Hepatic stellate cell (primary cell): Measurements from ENCODE around the gene MUS81.
"Not testable (repeated sequence)": the region's sequence is repeated elsewhere in the genome, so short reads cannot be mapped to it uniquely, and the experiment has no call there.

Source experiments
- DNase-seq: peaks from one replicate; pipeline ENCODE4 v3.0.0; 2011; ENCODE audit warnings: low spot score

The MUS81 gene, protein sequence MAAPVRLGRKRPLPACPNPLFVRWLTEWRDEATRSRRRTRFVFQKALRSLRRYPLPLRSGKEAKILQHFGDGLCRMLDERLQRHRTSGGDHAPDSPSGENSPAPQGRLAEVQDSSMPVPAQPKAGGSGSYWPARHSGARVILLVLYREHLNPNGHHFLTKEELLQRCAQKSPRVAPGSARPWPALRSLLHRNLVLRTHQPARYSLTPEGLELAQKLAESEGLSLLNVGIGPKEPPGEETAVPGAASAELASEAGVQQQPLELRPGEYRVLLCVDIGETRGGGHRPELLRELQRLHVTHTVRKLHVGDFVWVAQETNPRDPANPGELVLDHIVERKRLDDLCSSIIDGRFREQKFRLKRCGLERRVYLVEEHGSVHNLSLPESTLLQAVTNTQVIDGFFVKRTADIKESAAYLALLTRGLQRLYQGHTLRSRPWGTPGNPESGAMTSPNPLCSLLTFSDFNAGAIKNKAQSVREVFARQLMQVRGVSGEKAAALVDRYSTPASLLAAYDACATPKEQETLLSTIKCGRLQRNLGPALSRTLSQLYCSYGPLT

DNA sequence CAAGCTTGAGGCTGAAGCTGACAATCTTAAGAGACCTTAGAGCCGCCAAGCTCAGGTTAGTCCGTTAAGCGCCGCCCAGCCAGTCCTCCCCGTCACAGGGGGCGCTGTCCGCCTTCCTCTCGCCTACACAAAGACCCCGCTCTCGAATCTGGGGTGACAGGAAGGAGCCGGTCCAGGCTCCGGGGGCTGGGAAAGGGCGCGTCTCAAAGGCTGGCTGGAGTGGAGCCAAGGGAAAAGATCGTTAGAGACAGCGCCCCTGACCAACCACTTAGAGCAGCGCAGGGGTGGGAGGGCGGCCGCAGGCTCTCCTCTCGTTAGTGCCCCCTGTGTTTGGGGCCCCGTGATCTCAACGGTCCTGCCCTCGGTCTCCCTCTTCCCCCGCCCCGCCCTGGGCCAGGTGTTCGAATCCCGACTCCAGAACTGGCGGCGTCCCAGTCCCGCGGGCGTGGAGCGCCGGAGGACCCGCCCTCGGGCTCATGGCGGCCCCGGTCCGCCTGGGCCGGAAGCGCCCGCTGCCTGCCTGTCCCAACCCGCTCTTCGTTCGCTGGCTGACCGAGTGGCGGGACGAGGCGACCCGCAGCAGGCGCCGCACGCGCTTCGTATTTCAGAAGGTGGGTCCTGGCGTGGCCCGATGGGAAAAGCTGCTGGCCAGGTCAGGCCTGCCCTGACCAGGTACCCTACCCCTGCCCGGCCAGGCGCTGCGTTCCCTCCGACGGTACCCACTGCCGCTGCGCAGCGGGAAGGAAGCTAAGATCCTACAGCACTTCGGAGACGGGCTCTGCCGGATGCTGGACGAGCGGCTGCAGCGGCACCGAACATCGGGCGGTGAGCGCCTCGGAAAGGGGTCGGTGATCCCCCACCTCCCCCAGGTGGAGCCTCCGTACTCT is at the start of gene MUS81:
MUS81 (plus strand) TSS at position 156 of the 887 bp plus-strand sequence; CDS start at position 477, 321 bp downstream.
- peak; percentile 96 for DNase-seq

DNA sequence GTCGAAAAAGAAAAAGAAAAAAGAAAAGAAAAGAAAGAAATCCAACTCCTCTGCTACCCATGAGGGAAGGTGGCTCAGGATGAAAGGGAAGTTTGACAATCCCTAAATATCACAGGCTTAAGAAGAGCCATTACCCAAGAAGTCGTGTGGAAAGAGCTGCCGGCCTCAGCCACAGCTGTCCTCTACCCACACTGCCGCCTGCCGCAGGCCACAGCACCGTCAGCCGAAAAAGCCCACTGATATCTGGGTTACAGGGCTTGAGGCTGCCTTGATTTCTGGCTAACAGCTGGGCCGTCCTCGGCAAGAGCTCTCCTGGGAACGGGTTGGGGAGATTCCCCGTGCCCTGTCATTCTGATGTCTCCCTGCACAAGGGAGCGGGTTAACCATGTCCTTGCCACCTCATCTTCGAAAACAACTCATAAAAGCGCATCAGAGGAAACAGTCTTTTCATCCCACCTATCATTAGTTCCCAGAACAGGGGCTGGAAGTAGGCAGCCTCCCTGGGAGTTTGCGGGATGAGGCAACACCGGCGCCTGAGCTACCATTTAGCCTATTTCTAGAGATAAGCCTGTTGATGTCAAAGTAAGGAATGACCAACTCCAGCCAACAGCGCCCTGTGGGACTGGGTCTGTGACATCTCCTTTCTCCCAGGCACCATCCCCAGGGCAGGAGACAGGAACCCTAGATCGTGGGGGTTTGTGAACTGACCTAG is 48.3 kb upstream of the MUS81 start:
- DNase-seq: no peak

GRCh38 chr11:65814131-65814985 is 45.9 kb upstream of the MUS81 start:
- DNase-seq: no peak

DNA sequence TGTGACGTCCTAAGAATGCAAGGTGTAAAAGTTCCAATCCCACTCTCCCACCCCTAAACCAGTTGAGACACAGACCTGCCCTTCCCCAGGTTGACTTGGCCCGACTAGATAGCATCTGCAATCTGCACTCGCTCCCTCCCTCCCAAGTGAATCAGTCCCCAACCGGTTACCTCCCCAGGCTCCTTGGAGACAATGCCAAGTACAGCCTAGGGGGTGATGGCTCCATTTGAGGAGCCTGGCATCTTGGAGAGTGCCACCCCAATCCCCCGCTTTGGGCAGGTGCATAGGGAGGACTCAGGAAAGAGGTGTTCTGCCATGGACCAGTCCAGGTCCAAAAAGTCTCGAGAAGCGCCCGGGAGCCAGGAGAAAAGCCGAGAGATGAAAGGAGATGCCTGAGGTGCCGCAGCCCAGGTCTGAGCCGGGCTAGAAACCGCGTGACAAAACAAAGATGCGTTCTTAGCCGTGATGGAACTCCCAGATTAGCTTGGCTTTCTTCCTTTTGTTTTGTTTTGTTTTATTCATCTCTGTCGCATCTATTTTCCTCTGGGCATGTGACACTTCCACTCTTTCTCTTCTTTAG is 45.2 kb upstream of the MUS81 start:
- no peak for DNase-seq

GRCh38 chr11:65816696-65817095 is 43.5 kb upstream of the MUS81 start:
- no peak for DNase-seq

DNA sequence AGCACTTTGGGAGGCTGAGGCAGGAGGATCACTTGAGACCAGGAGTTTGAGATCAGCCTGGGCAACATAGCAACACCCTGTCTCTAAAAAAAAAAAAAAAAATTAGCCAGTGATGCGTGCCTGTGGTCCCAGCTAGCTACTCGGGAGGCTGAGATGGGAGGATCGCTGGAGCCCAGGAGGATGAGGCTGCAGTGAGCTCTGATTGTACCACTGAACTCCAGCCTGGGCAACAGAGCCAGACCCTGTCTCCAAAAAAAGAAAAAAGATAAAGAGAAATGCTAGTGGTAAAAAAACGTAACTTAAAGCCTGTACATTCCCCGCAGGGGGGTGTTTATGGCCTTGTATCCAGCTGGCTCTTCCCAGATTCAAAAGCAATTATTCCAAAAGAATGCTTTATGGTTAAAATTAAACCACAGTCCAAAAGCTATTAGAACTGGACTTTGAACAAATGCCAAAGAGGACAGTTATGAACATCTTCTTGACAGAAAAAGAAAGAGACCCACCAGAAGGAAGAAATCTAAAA is 42.9 kb upstream of the MUS81 start:
- no peak for DNase-seq

GRCh38 chr11:65817835-65818680 is 42.2 kb upstream of the MUS81 start:
- peak; percentile 88 for DNase-seq

DNA sequence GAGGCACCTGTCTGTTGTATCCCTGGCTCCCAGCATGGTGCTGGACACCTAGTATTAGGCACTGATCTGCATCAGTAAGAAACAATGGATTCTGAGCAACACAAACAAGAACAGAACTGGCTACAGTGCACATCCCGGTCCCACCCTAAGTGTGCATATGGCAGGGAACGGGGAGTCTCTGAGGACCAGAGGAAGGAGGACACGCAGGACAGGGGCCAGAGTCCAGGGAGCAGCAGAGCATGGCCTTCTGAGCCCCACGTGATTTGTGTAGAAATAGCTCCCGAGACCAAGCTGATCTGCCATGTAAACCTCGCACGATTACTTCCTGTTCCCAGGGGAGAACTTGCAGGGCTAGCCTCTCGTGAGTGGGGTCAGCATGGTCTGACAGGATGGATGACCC is 39.1 kb upstream of the MUS81 start:
- DNase-seq: no peak

- no peak for DNase-seq
Measured at GRCh38 chr11:65822776-65823528, 37.3 kb upstream of the MUS81 start.

- no peak for DNase-seq
Measured at GRCh38 chr11:65826984-65827735, 33.1 kb upstream of the MUS81 start.

DNA sequence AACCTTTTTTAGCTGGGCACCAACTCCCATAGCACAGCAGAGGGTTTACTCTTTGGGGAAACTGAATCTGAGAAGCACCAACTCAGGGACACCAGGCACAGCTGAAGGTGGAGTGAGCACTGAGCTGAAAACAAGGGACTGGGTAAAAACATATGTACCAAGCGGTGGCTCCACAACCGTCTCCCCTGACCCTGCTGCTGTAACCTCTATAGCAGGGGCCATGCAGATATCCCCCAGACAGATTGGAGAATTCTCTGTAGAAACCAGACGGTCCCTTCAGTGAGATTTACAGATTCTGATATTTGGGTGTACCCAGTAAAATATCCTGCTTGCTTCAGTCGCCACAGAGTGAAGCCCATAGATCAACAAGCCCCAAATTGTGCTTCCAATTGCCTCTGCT is 30.8 kb upstream of the MUS81 start:
- no peak for DNase-seq

GRCh38 chr11:65832231-65832630 is 28.0 kb upstream of the MUS81 start:
- not testable (repeated sequence) for DNase-seq

DNA sequence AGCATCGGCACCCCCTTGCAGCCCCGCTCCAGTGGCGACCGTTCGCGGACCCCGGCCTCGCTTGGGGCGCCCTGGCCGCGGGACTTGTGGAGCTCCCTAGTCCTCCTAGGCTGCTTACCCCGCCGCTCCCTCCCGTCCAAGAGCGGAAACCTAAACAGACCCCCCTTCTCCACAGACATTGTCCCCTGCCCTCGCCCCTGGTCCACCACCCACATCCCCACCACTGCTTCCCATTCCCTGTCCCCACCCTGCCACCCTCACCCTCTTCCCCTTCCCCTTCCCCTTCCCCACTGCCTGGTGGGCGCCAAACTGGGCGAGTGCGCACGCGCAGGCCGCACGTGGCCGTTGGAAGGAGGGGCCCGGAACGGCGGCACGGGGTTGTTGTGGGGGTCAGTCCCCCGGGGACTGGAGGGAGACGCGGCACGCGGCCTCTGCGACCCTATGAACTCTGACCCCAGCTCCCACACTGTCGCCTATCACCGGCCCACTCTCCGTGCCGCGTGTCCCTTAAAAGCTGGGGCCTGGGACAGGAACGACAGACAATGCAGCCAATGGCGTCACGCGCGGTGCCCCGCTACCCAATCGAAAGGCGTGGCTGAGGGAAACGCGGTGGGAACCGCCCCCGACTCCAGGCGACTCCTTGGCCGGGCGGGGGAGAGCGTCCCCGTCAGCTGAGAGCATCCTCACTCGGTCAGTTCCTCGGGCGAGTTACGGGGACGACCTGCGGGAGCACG is 26.8 kb upstream of the MUS81 start, which contains the start of gene SNX32:
SNX32 (plus strand) TSS at position 667 of the 734 bp plus-strand sequence. CDS start 103 bp downstream, outside the sequence.
- peak; percentile 100 for DNase-seq

DNA sequence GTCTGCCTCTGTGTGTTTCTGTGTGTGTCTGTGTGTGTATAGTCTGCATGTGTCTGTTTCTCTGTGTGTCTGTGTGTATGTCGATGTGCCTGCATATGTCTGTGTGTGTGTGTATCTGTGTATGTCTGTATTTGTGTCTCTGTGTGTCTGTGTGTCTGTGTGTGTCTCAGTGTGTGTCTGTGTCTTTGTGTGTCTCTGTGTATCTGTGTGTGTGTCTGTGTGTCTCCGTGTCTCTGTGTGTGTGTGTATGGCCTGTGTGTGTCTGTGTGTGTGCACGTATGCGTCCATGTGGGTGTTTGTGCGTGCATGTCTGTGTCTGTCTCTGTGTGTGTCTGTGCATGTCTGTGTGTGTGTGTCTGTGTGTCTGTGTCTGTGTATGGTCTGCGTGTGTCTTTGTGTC is 26.0 kb upstream of the MUS81 start:
- DNase-seq: no peak

- DNase-seq: no peak
Measured at GRCh38 chr11:65842144-65842543, 18.1 kb upstream of the MUS81 start.

DNA sequence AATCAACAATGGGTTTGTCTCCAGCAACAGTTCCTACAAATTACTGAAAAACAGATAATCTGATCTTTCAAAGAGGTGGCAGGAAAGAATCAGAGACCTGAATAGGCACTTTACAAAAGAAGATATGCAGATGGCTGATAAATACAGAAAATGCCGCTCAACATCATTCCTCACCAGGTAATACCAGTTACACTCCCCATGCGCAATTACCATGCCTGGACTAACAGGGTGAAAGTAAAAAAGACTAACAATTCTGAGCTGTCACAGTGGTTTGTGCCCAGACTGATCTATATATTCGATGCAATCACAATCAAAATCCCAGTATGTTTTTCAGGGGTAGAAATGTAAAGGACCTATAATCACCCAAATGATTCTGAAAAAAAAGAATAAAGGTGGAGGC is 16.4 kb upstream of the MUS81 start:
- no peak for DNase-seq

- DNase-seq: no peak
Measured at GRCh38 chr11:65844231-65844872, 15.9 kb upstream of the MUS81 start.
